Bronchial epithelial cell (primary cell): Measurements from ENCODE around the gene MAEA. TPM values are rescaled to one million over a fixed set of nuclear protein-coding genes. Genes with fewer than 3 reads are reported as not detected.
"Not testable (repeated sequence)": the region's sequence is repeated elsewhere in the genome, so short reads cannot be mapped to it uniquely, and the experiment has no call there.

Experiments used
- DNase-seq: peaks from one replicate; pipeline ENCODE4 v3.0.0-alpha.2; 2010; ENCODE audit warnings: low read depth
- FAIRE-seq: peaks from 2 replicates; lab custom pipeline; 2011; peaks lifted over from hg19 to GRCh38; lab: Jason Lieb, UNC
- H3K27me3 ChIP-seq: 2 replicates; pipeline ENCODE4 v1.5.1; 2011; ENCODE audit warnings: low read length; ENCODE audit not compliant: control insufficient read depth, insufficient read depth
- H3K36me3 ChIP-seq: 2 replicates; pipeline ENCODE4 v1.5.1; 2011; ENCODE audit warnings: low read length; ENCODE audit not compliant: control insufficient read depth, insufficient read depth
- H3K4me3 ChIP-seq: 2 replicates; pipeline ENCODE4 v1.5.1; 2011; ENCODE audit warnings: mild to moderate bottlenecking, low read depth, low read length, control low read depth
- total RNA-seq: library from RNA; depleted of rRNA; stranded (reverse); fragments of >200 nt; gene quantifications from 2 replicates; pipeline ENCODE4 v1.2.1, GENCODE V29; 2014
- TF ChIP-seq, protein P1 (sequence below): IDR thresholded peaks from 2 replicates; pipeline ENCODE4 v1.5.1; 2011; ENCODE audit warnings: mild to moderate bottlenecking, moderate library complexity, low read length, control low read depth, inconsistent platforms; ENCODE audit not compliant: insufficient read depth, severe bottlenecking

The MAEA gene
- total RNA-seq, 1 donor from 2014 or later = 46.1 TPM

DNA sequence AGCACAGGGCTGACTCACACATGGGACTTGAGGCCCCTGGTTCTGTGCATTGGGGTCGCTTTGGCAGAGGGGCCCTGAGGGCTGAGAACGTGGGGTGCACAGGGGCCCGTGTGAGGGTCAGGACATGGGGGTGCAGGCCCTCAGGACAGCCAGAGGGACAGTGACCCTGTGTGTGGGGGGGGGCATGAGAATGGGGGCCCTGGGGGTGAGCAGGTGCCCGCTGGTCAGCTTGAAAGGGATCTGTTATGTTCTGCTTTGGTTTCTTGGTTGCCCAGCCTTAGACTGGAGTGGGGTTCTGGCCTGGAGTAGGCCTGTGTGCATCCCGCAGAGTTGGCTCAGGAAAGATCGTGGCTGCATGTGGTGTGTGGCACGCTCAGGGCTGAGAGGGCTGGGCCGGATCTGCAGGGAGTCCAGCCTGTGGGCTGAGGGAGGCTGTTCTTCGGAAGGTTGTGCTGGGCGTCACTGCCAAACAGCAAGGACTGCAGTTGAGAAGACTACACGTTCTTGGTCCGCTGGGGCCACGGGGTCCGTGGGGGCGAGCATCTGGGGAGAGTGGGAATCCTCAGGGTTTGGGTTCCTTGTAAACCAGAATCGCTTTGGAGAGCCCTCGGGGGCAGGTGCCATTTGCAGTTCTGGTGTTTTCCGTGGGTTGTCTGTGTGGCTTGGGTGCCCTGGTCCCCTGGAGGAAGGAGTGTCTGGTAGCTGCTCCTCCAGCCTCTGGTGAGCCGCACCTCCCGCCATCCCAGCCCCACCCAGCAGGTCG lies 42.1 kb downstream of the MAEA start:
- no peak for DNase-seq
- no peak overlapping the region for H3K4me3 ChIP-seq
- no peak for FAIRE-seq
- H3K27me3 ChIP-seq = no peaks in the 10 kb centered on the region
- H3K36me3 ChIP-seq = peaks cover 45% of the 10 kb centered on the region
- TF ChIP-seq, protein P1, sequence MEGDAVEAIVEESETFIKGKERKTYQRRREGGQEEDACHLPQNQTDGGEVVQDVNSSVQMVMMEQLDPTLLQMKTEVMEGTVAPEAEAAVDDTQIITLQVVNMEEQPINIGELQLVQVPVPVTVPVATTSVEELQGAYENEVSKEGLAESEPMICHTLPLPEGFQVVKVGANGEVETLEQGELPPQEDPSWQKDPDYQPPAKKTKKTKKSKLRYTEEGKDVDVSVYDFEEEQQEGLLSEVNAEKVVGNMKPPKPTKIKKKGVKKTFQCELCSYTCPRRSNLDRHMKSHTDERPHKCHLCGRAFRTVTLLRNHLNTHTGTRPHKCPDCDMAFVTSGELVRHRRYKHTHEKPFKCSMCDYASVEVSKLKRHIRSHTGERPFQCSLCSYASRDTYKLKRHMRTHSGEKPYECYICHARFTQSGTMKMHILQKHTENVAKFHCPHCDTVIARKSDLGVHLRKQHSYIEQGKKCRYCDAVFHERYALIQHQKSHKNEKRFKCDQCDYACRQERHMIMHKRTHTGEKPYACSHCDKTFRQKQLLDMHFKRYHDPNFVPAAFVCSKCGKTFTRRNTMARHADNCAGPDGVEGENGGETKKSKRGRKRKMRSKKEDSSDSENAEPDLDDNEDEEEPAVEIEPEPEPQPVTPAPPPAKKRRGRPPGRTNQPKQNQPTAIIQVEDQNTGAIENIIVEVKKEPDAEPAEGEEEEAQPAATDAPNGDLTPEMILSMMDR = no peak

DNA sequence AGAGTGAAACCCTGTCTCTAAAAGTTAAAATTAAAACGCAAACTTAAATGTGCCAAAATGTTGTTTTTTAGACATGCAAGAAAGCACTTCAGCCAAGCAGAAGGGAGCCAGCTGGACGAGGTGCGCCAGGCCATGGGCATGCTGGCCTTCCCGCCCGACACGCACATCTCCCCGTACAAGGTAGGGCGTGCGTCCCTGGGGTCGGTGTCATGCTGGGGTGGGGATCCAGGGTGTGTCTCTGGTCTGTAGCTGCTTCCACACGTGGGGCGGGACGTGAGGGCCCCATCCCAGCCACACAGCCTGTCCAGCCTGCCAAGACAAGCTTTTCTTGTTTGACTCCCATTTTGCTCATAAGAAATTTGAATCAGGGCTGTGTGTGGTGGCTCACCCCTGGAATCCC lies 43.0 kb downstream of the MAEA start:
- H3K27me3 ChIP-seq = no peaks in the 10 kb centered on the region
- no peak overlapping the region for H3K4me3 ChIP-seq
- no peak for DNase-seq
- FAIRE-seq = no peak
- TF ChIP-seq, protein P1 = no peak
- H3K36me3 ChIP-seq = peaks cover 49% of the 10 kb centered on the region

DNA sequence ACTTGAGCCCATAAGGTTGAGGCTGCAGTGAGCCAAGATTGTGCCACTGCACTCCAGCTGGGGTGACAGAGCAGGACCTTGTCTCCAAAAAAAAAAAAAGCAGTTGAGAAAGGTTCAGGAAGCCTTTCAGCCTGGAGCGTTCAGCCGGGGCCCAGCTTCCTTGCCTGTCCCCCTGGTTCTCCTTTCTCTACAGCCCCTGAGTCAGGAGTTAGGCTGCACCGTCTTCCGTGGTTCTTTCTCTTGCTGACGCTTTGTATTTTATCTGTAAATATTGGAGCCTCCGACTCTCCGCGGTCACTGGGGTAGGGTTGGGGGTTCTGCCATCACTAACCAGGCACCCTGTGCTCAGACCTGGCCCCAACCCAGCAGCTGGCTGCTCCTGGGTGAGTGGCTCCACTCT lies 43.6 kb downstream of the MAEA start:
- Histone ChIP-seq H3K27me3 (no peaks in the 10 kb centered on the region), H3K36me3 (peaks cover 52% of the 10 kb centered on the region), H3K4me3 (no peak overlapping the region)
- TF ChIP-seq, protein P1 = no peak
- FAIRE-seq (no peak), DNase-seq (no peak)

DNA sequence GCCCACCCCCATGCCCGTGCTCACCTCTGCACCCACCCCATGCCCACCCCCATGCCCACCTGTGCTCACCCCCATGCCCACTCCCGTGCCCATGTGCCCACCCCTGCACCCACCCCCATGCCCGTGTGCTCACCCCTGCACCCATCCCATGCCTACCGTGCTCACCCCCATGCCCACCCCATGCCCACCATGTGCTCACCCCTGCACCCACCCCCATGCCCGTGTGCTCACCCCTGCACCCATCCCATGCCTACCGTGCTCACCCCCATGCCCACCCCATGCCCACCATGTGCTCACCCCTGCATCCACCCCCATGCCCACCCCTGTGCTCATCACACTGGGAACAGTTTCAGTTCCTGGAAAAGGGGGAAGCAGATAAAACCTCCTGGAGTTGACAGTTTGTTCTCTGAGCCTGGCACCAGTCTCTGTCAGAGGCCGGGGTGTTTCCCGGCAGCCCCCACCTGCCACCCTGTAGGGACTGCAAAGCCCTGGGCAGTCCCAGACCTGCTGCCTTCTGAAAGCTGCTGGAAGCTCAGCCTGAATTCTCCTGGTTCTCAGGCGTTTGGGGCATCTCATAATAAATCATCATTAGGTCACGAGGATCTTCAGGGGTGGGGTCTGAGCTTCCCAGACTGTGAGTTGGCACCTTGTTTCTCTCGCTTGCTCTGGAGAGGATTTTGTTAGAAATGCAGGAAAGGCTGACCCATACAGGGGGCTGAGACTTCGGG lies 44.3 kb downstream of the MAEA start:
- FAIRE-seq, H3K4me3 ChIP-seq, DNase-seq, H3K27me3 ChIP-seq: not testable (repeated sequence)
- peaks cover 50% of the 10 kb centered on the region for H3K36me3 ChIP-seq

DNA sequence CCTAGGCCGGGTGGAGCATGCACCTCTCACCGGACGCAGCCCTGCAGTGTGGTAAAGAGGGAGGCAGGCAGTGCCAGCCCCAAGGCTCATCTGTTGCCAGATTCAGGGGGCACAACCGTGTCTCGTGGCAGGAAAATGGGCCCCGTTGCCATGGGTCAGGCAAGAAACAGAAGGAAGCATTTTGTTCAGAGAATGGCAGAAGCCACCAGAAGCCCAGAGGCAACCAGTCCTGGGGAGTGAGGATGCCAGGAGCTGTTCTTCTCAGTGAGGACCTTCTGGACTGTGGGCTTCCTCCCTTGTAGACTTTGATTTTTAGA lies 44.8 kb downstream of the MAEA start:
- H3K36me3 ChIP-seq = peaks cover 55% of the 10 kb centered on the region
- H3K4me3 ChIP-seq = no peak overlapping the region
- no peaks in the 10 kb centered on the region for H3K27me3 ChIP-seq
- no peak for FAIRE-seq
- TF ChIP-seq, protein P1 = no peak
- no peak for DNase-seq

DNA sequence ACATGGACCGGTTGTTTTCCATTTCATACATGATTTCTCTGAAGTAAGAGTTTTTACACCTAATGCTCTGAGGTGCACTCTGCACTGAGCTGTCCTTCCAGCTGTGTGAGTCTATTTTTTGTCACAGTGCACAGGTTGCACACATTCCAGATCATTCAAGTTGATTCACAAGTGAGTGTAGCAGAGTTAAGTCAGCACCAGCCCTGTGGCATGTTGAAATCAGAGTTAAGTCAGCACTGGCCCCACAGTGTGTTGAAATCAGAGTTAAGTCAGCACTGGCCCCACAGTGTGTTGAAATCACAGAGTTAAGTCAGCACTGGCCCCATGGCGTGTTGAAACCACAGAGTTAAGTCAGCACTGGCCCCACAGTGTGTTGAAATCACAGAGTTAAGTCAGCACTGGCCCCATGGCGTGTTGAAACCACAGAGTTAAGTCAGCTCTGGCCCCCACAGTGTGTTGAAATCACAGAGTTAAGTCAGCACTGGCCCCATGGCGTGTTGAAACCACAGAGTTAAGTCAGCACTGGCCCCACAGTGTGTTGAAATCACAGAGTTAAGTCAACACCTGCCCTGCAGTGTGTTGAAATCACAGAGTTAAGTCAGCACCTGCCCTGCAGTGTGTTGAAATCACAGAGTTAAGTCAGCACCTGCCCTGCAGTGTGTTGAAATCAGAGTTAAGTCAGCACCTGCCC lies 45.6 kb downstream of the MAEA start:
- not testable (repeated sequence) for H3K27me3 ChIP-seq, DNase-seq, H3K4me3 ChIP-seq, FAIRE-seq
- H3K36me3 ChIP-seq = peaks cover 56% of the 10 kb centered on the region
